Stimulated activated CD8-positive, alpha-beta memory T cell treated with anti-CD3 and anti-CD28 coated beads, Interleukin-4, amount 100 ng/mL, for 4 hours (primary cell): ENCODE measurements around the gene NUDT3.
"Not testable (repeated sequence)": the region's sequence is repeated elsewhere in the genome, so short reads cannot be mapped to it uniquely, and the experiment has no call there.

Experiments used
- DNase-seq, 2 donors: peaks; one replicate each; pipeline ENCODE4 v3.0.0-alpha.2; 2020; ENCODE audit warnings: low read depth in 2 of 2, low spot score in 1 of 2

NUDT3 gene

DNA sequence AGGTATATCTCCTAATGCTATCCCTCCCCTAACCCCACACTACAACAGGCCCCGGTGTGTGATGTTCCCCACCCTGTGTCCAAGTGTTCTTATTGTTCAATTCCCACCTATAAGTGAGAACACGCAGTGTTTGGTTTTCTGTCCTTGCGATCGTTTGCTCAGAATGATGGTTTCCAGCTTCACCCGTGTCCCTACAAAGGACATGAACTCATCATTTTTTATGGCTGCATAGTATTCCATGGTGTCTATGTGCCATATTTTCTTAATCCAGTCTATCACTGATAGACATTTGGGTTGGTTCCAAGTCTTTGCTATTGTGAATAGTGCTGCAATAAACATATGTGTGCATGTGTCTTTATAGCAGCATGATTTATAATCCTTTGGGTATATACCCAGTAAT lies 20.6 kb downstream of the NUDT3 start:
- DNase-seq, result not testable (repeated sequence)

DNA sequence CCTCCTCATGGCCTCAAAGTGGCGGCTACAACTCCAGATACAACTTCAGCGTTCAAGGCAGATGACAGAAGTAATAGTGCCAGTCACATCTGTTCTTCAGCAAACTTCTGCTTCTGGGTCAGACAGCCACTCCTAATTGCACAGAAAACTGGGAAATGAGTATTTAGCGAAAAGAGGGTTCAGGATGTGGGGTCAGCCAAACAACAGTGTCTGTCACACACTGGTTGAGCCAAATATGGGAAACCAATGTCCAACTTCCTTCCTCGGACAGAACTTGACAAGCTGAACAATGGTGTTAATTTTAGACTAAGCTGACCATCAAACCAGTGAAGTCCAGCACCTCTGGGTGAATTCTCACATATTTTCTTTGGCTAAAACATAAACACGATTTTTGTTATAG lies 22.1 kb downstream of the NUDT3 start:
- no peak for DNase-seq

DNA sequence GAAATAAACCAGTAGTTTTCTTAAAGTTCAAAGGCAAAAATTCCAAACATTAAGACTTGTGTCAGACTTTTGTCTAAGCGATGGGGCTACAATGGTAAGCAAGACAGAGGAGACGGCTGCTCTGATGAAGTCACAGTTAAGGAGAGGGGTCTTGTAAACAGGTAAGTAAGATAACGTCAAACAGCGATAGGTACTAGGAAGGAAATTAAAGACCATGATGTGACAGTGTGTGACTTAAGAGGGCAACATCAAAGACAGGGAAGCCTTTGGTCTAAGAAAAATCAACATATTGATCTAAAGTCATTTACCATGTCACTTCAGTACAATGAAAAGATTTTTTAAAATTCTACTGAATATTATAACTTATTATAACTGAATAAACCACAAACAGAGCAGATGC lies 23.1 kb downstream of the NUDT3 start:
- DNase-seq, result no peak

- DNase-seq, result no peak
Observed at GRCh38 chr6:34366639-34366921, 25.9 kb downstream of the NUDT3 start.

GRCh38 chr6:34365781-34366638 lies 26.5 kb downstream of the NUDT3 start:
- not testable (repeated sequence) for DNase-seq

- not testable (repeated sequence) for DNase-seq
Observed at GRCh38 chr6:34363681-34364075, 28.8 kb downstream of the NUDT3 start.

- no peak for DNase-seq
Observed at GRCh38 chr6:34362909-34363680, 29.4 kb downstream of the NUDT3 start.

- no peak for DNase-seq
Observed at GRCh38 chr6:34362176-34362575, 30.3 kb downstream of the NUDT3 start.

- no peak for DNase-seq
Observed at GRCh38 chr6:34360556-34360955, 31.9 kb downstream of the NUDT3 start.

- DNase-seq, result no peak
Observed at GRCh38 chr6:34359418-34360158, 32.9 kb downstream of the NUDT3 start.

- DNase-seq, result no peak
Observed at GRCh38 chr6:34358389-34358905, 34.0 kb downstream of the NUDT3 start.

DNA sequence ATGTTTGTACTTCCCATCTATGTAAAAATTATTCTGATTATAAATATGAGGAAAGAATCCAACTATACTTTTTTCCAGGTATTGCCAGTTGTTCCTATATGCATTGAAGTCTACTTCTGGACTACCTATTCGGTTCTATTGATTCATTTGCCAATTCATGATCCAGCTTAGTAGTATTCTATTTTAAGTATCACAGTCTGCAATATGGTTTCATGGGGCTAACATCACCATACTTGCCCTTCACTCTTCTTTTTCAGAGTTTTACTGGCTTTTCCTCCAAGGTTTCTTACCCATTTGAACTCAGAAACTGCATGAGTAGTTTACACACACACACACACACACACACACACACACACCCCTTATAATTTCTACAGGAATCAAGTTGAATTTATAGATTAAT lies 34.5 kb downstream of the NUDT3 start:
- DNase-seq, result no peak

DNA sequence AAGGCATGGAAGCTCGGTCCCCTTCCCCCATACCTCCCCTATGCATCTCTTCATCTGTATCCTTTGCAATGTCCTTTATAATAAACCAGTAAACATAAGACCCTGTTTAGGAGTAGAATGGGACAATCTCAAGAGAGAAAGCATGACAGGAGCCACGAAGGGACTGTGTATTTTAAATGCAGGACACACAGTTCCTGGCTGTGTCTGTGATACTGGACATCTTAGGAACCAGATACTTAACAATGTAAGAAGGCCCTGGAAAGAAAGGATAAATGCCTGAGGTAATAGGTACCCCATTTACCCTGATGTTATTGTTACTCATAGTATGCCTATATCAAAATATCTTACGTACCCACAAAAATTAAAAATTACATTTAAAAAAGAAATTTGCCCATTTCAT lies 36.6 kb downstream of the NUDT3 start:
- no peak for DNase-seq

DNA sequence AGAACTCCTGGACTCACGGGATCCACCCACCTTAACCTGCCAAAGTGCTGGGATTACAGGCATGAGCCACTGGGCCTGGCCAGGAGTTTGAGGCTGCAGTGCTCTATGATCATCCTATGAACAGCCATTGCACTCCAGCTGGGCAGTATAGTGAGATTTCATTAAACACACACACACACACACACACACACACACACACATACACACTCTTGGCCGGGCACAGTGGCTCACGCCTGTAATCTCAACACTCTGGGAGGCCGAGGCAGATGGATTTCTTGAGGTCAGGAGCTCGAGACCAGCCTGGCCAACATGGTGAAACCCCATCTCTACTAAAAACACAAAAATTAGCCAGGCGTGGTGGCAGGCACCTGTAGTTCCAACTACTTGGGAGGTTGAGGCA lies 38.2 kb downstream of the NUDT3 start:
- not testable (repeated sequence) for DNase-seq

DNA sequence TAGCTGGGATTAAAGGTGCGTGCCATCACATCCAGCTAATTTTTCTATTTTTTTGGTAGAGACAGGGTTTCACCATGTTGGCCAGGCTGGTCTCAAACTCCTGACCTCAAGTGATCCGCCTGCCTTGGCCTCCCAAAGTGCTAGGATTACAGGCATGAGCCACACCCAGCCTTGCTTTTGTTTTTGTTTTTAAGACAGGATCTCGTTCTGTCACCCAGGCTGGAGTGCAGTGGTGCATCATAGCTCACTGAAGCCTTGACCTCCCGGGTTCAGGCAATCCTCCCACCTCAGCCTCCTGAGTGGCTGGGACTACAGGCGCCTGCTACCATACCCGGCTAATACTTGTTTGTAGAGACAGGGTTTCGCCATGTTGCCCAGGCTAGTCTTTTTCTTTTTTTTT lies 38.9 kb downstream of the NUDT3 start:
- not testable (repeated sequence) for DNase-seq

DNA sequence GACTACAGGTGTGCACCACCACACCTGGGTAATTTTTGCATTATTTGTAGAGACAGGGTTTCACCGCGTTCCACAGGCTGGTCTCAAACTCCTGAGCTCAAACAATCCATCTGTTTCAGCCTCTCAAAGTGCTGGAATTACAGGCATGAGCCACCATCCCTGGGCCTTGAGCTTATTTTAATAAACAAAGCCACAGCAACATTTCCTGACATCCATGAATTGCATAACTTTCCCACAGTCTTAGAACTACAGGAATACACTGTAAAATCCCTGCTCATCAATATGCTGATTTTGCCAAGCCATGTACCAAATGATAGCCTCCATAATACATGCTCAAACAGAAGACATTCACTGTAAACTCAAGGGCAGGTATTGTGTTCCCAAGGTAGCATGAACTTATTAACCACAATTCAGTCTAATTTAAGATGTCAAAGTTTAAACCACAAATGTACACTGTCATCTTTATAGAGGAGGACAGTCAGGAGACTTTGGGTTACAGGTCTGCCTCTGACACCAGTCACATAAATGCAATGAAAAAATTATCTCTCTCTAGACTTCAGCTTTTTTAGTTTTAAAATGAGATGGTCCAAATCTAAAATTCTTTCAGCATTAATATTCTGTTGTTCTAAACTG lies 40.0 kb downstream of the NUDT3 start:
- no peak for DNase-seq

- DNase-seq, result no peak
Observed at GRCh38 chr6:34350934-34351217, 41.6 kb downstream of the NUDT3 start.

DNA sequence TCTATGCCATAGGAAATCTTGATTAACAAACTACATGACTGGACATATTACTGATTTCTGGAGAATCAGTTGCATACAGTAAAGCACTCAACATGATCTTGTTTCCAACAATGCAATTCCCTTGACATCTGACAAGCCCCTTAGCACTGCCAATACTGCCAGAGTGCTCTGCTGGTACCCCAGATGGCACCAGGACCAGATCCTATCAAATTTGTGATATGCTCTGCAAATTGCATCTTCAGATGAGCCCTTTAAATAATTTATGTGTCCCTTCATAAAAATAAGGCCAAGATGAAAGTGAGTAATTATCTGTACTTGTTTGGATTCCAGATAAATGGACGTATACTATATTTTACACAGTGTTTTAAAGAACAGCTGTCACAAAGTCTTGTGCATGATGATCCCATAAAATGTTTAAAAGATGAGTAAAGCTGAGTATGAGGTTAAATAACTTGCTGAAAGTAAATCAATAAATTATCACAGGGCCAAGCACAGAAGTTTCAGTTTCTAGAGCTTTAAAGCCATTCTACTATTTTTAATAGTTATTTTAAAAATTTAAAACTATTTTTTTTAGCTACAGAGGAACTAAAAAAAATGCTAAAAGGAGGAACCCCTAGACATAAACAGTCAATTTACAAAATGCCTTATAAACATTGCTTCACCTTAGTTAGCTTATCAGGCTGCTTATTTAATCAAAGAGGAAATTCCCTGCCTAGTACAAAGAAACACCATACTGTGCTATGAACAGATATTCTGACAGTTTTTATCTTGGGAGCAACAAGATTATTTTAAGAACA lies 42.1 kb downstream of the NUDT3 start:
- no peak for DNase-seq

- no peak for DNase-seq
Observed at GRCh38 chr6:34349211-34349610, 43.3 kb downstream of the NUDT3 start.

DNA sequence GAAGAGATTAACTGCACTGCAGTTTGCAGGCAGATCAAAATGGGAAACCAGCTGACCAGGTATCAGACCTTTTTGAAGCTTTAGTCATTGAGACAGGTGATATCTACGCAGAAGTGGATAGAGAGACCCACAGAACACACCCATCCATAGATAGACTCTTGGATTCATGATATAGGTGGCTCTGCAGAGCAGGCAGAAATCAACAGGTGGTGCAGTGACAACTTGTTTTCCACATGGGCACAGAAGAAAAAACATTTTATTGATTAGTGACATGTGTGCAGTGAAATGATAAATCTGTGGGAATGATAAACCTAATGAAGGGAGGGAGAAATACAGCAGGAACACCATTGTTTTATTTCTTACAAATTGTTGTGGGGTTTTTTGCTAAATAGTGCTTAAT lies 45.2 kb downstream of the NUDT3 start:
- DNase-seq, result no peak
